Effector memory CD4-positive, alpha-beta T cell (primary cell): ENCODE results near the gene SPON2.

Source experiments
- DNase-seq, 3 donors: peaks; one replicate each; pipeline ENCODE4 v3.0.0-alpha.2; 2020
- H3K27ac ChIP-seq: 2 replicates; pipeline ENCODE4 v1.7.0; 2013; ENCODE audit warnings: mild to moderate bottlenecking, low read length, moderate library complexity; ENCODE audit not compliant: insufficient read depth, poor library complexity, severe bottlenecking
- H3K27me3 ChIP-seq: replicated peaks from 2 replicates; pipeline ENCODE4 v1.7.0; 2013; ENCODE audit warnings: mild to moderate bottlenecking, low read length; ENCODE audit not compliant: insufficient read depth, control insufficient read depth, poor library complexity, severe bottlenecking
- H3K36me3 ChIP-seq: 2 replicates; pipeline ENCODE4 v1.7.0; 2013; ENCODE audit warnings: mild to moderate bottlenecking, low read length, moderate library complexity; ENCODE audit not compliant: control insufficient read depth, insufficient read depth
- H3K4me1 ChIP-seq: 2 replicates; pipeline ENCODE4 v1.7.0; 2013; ENCODE audit warnings: low read length, mild to moderate bottlenecking; ENCODE audit not compliant: control insufficient read depth, insufficient read depth, poor library complexity, severe bottlenecking
- H3K4me3 ChIP-seq: 2 replicates; pipeline ENCODE4 v1.7.0; 2013; ENCODE audit warnings: low read length, low read depth, mild to moderate bottlenecking; ENCODE audit not compliant: insufficient read depth, poor library complexity, severe bottlenecking
- H3K9me3 ChIP-seq: 2 replicates; pipeline ENCODE4 v1.7.0; 2013; ENCODE audit warnings: mild to moderate bottlenecking, low read length, moderate library complexity; ENCODE audit not compliant: control insufficient read depth

Gene SPON2

GRCh38 chr4:1208266-1208961 lies 36.0 kb upstream of the SPON2 start:
- peaks cover 2% of the 10 kb centered on the region for H3K4me1 ChIP-seq
- DNase-seq = no peak
- no peaks in the 10 kb centered on the region for H3K9me3 ChIP-seq
- no peak overlapping the region for H3K4me3 ChIP-seq
- peaks cover 22% of the 10 kb centered on the region for H3K36me3 ChIP-seq
- H3K27ac ChIP-seq = peak overlapping the region; percentile 11
- no peaks in the 10 kb centered on the region for H3K27me3 ChIP-seq

- Histone ChIP-seq H3K9me3 (no peaks in the 10 kb centered on the region), H3K27ac (no peak overlapping the region), H3K4me3 (no peak overlapping the region), H3K4me1 (peaks cover 9% of the 10 kb centered on the region), H3K27me3 (no peaks in the 10 kb centered on the region), H3K36me3 (peaks cover 16% of the 10 kb centered on the region)
- DNase-seq = no peak
Measured at GRCh38 chr4:1207603-1208265, 35.4 kb upstream of the SPON2 start.

- Histone ChIP-seq H3K4me1 (peaks cover 15% of the 10 kb centered on the region), H3K36me3 (peaks cover 10% of the 10 kb centered on the region), H3K27me3 (no peaks in the 10 kb centered on the region), H3K9me3 (no peaks in the 10 kb centered on the region), H3K4me3 (no peak overlapping the region), H3K27ac (no peak overlapping the region)
- no peak for DNase-seq
Measured at GRCh38 chr4:1207157-1207470, 34.7 kb upstream of the SPON2 start.

GRCh38 chr4:1206299-1207156 lies 34.1 kb upstream of the SPON2 start:
- no peak for DNase-seq
- Histone ChIP-seq H3K9me3 (no peaks in the 10 kb centered on the region), H3K4me3 (no peak overlapping the region), H3K27ac (no peak overlapping the region), H3K4me1 (peaks cover 19% of the 10 kb centered on the region), H3K36me3 (peaks cover 6% of the 10 kb centered on the region), H3K27me3 (no peaks in the 10 kb centered on the region)

- peaks cover 25% of the 10 kb centered on the region for H3K4me1 ChIP-seq
Measured at GRCh38 chr4:1205586-1206298, 33.4 kb upstream of the SPON2 start.

GRCh38 chr4:1204828-1205585 lies 32.6 kb upstream of the SPON2 start:
- no peak overlapping the region for H3K4me3 ChIP-seq
- no peaks in the 10 kb centered on the region for H3K9me3 ChIP-seq
- no peak for DNase-seq
- H3K4me1 ChIP-seq = peaks cover 32% of the 10 kb centered on the region
- H3K36me3 ChIP-seq = no peaks in the 10 kb centered on the region
- H3K27me3 ChIP-seq = no peaks in the 10 kb centered on the region
- no peak overlapping the region for H3K27ac ChIP-seq

More at GRCh38 chr4:1205586-1206298, 33.4 kb upstream of the SPON2 start:
- no peak for DNase-seq
- H3K27me3 ChIP-seq = no peaks in the 10 kb centered on the region
- no peaks in the 10 kb centered on the region for H3K36me3 ChIP-seq
- no peaks in the 10 kb centered on the region for H3K9me3 ChIP-seq
- no peak overlapping the region for H3K27ac ChIP-seq
- H3K4me3 ChIP-seq = no peak overlapping the region

- Histone ChIP-seq H3K9me3 (no peaks in the 10 kb centered on the region), H3K4me1 (peaks cover 32% of the 10 kb centered on the region), H3K27ac (no peak overlapping the region), H3K36me3 (no peaks in the 10 kb centered on the region), H3K27me3 (no peaks in the 10 kb centered on the region), H3K4me3 (no peak overlapping the region)
- no peak for DNase-seq
Measured at GRCh38 chr4:1204286-1204827, 32.0 kb upstream of the SPON2 start.

- Histone ChIP-seq H3K4me3 (no peak overlapping the region), H3K27me3 (no peaks in the 10 kb centered on the region), H3K27ac (peak overlapping the region; percentile 72), H3K36me3 (no peaks in the 10 kb centered on the region), H3K4me1 (peaks cover 32% of the 10 kb centered on the region), H3K9me3 (no peaks in the 10 kb centered on the region)
- no peak for DNase-seq
Measured at GRCh38 chr4:1203026-1203616, 30.7 kb upstream of the SPON2 start.

GRCh38 chr4:1202526-1203011 lies 30.2 kb upstream of the SPON2 start:
- Histone ChIP-seq H3K4me3 (no peak overlapping the region), H3K27ac (peak overlapping the region; percentile 72), H3K36me3 (no peaks in the 10 kb centered on the region), H3K9me3 (no peaks in the 10 kb centered on the region), H3K4me1 (peaks cover 32% of the 10 kb centered on the region), H3K27me3 (no peaks in the 10 kb centered on the region)
- DNase-seq = no peak
